Endometrial microvascular endothelial cells (primary cell): Measurements from ENCODE around the gene AKT1. TPM values are rescaled to one million over a fixed set of nuclear protein-coding genes. Genes with fewer than 3 reads are reported as not detected.

Experiments used
- in situ Hi-C: cut with HindIII; loops from 2 replicates; pipeline ENCODE4 v1.10.0; 2017; ENCODE audit warnings: low sequenced_read_pairs, low pct_unique_long_range_greater_than_20kb; ENCODE audit errors: inconsistent ontology term
- total RNA-seq: library from RNA; depleted of rRNA; stranded (reverse); fragments of >200 nt; gene quantifications from one replicate; pipeline ENCODE4 v1.2.3, GENCODE V29; 2015; ENCODE audit errors: inconsistent ontology term

The AKT1 gene
- total RNA-seq, 1 donor from 2014 or later = 181 TPM

DNA sequence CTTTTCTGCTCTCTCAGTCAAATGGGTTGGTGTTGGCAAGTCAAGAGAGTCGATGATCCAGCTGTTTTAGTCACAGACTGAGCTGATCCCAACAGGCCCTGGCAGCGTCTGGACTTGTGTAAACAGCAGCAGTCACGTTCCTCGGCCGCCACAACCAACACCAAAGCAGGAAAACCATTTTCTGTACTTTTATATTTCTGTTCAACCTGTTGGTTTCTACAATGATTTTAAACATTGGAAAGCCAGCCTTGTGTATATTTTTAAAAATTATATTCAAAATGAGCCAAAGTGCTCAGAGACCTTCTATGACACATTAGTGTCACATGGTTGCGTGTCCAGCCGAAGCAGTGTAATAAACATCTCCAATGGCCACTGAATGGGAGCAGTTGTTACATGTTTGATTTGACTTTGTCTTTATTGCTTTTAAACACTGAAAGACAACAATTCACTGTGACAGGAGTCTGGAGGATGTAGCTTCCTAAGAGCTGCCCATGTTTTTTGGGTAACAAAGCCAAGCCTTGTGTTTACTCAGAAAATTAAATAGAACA, 48.5 kb downstream of the AKT1 start:
- in situ Hi-C loops = no loop called here

DNA sequence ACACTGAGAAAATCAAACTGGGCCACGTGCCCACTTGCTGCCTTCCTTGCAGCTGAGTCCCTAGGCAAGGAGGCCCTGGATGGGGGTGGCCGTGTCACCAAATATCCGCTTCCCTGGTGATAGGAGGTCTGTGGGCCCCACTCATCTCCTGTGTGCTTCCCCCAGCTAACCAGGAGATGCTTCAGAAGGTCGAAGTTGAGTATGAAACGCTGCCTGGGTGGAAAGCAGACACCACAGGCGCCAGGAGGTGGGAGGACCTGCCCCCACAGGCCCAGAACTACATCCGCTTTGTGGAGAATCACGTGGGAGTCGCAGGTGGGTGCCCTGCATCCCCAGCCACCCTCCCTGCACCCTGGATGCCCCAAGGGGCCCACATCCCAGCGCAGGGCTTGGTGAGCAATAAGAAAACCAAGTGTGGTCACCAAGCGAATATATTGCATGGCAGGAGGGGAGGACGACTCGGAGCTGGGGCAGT, 49.4 kb downstream of the AKT1 start:
- in situ Hi-C loops = no loop called here

DNA sequence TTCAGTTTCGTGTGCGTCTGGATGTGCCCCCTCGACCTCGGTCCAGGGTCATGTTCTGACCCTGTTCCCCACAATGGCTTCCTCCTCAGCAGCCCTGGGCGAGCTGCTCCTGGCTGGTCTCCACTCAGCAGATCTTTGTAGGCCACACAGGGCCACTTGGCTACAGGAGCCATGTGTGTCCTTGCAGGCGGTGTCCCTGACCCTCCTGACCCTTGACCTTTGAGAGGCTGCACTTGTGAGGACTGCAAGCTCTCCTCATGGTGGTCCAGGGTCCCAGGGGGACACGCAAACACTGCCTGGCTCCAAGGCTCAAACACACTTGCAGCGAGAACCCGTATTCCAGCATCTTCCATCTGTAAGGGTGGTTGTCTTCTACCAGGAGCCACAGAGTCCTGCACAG, 50.1 kb downstream of the AKT1 start:
- in situ Hi-C loops = no loop called here

DNA sequence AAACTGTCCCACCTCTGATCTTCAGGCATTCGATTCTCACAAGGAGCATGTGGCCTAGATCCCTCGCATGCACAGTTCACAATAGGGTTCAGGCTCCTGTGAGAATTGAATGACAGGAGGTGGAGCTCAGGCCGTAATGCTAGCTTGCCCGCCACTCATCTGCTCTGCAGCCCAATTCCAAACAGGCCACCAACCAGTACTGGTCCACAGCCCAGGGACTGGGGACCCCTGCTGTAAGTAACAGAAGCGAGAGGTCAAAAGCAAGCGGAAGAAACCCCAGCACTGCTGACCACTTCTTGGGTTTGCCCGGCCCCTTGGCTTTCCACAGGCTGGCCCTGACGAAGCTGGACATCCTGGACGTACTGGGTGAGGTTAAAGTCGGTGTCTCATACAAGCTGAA, 51.1 kb downstream of the AKT1 start:
- in situ Hi-C loops = no loop called here

DNA sequence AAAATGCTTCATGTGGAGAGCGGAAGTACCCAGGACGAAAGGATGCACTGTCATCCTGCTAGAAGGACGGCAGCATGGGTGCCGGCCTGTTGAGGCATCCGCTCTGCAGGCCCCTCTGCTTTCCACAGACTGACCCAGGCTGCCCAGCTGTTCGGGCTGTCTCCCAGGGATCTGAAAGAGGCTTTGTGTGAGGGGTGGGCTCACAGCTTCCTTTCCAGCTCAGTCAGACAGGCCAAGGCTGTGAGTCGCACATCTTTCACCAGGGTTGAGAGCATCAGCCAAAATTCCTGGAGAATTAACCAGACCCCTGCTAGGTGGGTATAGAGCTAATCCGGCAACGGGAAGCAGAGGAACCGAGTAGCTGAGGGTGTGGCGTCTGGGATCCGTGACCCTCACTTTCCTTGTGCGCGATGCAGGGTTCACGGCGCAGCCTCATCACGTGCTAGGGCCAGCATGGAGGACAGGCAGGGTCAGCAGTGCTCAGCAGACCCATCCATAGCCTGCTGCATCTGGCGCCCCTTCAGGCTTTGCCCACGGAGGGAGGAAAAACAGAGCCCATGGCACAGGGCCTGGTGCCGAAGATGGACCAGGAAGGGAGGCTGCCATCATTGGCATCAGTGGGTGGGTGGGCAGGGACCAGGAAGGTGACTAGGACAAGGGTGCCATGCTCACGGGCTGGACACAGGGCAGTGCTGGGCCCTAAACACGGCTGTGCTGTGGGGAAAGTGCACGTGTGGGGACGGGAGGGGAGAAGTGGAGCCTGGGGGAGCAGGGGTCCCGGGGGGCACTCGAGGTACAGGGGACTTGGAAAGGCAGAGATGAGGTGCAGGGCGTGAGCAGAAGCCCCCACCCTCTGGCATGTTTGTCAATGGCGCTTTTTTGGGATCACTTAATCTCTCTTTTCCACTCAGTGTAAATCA, 51.8 kb downstream of the AKT1 start:
- in situ Hi-C loops = no loop called here

DNA sequence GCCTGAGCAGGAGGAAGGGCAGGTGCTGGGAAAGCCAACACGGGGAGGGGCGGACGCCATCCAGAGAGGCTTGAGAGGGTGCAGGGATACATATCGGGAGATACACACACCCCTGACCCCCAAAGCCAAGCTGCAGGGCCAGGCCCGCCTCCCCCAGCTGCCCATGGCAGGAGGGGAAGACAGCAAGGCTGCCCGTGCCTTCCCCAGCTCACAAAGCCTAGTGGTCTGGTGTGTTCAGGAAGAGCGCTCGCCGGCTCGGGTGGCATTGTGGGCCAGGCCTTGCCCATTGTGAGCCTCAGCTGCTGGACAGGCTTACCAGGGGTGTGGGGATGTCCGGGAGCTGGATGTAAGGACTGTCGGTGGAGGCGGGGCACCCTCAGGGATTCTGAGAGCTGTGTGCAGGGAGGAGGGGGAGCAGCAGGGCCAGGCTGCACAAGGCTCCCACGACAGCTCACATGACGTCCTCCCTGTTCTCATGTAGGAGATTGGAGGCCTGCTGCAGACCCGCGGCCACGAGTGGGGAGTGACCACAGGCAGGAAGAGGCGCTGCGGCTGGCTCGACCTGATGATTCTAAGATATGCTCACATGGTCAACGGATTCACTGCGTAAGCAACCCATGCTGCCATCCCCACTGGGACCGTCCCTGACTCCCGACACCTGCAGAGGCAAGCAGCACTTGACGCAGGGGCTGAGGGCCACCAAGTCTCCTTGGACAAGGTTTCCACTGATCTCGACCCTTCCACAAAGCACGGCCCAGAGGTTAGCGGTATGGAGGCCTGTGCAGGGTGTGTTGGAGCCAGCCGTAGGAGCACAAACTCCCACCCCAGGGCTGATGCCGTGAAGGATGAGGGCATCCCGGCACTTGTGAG, 52.7 kb downstream of the AKT1 start:
- in situ Hi-C loops = no loop called here

DNA sequence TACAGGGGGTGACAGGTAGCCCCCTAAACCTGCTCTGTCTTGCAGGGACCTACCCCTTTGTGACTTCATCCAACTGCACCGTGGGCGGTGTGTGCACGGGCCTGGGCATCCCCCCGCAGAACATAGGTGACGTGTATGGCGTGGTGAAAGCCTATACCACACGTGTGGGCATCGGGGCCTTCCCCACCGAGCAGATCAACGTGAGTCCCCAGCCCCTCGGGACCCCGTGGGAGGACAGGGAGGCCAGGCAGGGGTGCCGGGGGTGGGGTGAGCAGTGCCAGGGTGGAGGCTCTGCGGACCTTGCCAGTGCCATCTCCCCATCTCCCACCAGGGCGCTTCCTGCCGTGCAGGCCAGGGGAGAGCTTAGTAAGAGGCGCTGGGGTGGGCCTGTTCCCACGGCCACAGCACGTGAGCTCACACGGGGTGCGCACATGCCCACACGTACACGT, 53.7 kb downstream of the AKT1 start:
- in situ Hi-C loops = no loop called here

DNA sequence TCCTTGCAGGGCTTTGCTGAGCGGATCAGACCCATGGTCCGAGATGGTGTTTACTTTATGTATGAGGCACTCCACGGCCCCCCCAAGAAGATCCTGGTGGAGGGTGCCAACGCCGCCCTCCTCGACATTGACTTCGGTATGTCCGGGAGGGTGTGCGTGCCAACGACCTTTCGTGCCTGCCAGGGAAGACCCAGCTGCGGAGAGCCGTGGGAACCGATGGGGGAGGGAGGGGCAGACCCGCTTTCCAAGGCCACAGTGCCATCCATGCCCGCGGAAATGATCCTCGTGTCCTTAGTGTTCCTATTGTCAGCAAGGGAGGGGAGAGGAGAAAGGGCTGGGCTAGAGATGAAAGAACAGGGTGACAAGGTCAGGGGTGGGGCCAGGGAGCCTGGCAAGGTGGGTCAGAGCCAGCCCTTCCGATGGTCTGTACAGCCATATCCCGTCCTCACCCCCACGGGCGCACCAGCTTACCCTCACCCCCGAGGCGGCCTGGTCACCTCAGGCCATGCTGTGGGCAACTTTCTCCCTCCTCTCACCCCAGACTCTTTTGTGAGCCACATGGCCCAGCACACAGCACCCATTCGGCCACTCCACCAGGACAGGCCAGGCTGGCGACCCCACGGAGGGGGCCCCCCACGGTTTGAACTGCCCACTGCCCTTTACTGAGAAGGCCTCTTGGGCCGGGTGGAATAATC, 54.3 kb downstream of the AKT1 start:
- in situ Hi-C loops = no loop called here

DNA sequence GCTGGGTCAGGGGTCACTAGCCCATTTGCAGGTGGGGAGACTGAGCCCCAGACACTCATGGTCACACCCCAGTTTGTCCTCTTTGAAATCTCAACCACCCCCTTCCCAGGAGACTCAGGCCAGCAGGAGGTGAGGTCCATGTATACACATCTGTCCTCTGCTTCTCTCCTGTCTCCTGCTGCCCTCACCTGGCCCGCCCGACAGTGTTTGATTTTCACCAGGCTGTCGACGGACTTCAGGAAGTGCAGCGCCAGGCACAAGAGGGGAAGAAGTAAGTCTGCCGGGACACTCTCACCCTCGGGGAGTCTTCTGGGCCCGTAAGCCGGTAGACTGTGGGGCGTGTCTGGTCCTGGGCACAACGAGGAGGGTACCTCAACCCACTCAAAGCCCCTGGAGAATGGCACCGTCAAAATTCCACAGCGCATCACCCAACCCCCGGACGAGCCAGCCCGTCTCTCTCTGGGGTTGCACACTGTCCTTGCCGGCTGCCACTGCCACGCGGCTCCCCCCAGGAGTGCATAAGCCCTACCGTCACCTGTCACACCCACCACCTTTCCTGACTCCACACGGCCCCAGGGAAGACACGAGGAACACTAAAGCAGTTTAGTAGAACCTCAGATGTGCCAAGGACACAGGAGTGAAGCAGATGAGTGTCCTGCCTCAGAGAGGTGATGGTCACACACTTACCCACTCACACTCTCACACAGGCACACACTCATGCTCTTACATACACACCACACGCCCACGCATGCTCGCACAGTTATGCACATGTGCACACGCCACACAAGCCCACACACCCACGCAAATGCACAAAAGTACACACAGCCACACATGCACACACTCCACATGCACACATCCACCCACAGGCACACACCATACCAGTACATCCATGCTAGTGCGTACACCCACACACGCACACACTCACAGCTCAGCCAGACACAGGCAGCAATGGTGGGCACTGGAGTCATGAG, 55.7 kb downstream of the AKT1 start:
- in situ Hi-C loops = no loop called here

DNA sequence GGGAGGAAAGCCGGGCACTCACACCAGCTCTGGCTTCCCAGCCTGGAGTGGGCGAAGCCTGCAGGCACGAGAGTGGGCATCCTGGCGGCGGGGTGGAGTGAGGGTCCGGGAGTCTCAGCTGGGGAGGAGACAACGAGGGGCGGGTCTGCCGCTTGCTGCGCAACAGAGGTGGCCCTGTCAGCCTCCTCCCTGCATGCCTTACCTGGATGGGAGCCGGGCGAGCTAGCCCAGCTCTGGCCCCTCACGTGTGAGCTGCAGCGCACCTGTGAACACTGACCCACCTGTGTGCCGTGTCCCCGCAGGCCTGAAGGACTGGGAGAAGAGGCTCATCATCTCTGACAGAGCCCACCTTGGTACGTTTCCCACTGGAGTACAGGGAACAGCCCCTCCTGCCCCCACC, 56.5 kb downstream of the AKT1 start:
- in situ Hi-C loops = no loop called here

DNA sequence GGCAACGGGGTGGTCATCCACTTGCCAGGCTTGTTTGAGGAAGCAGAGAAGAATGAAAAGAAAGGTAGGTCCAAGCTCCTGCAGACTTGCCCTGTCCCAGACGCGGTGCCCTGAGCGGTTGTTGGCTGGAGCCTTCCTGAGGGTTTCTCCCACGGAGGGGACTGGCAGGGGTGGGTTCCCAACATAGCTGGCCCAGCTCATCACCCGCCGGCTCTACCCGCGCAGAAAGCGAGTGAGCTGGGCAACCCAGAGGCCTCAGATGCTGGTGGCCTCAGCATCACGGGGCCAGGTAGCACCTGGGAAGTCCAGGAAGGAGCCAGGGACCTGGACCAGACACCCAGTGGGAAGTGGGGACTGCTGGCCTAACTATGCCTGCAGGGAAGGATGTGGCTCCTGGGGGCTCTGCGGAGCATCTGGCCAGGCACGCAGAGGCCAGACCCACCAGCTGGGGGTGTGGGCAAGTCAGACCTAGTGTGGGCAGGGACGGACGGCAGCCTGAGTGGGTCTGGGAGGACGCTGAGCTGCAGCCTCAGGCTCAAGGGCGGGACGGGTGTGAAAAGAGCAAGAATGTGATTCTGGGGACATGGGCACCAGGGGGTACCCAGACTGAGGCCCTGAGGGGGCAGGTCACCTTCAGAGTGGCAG, 57.1 kb downstream of the AKT1 start:
- in situ Hi-C loops = no loop called here

DNA sequence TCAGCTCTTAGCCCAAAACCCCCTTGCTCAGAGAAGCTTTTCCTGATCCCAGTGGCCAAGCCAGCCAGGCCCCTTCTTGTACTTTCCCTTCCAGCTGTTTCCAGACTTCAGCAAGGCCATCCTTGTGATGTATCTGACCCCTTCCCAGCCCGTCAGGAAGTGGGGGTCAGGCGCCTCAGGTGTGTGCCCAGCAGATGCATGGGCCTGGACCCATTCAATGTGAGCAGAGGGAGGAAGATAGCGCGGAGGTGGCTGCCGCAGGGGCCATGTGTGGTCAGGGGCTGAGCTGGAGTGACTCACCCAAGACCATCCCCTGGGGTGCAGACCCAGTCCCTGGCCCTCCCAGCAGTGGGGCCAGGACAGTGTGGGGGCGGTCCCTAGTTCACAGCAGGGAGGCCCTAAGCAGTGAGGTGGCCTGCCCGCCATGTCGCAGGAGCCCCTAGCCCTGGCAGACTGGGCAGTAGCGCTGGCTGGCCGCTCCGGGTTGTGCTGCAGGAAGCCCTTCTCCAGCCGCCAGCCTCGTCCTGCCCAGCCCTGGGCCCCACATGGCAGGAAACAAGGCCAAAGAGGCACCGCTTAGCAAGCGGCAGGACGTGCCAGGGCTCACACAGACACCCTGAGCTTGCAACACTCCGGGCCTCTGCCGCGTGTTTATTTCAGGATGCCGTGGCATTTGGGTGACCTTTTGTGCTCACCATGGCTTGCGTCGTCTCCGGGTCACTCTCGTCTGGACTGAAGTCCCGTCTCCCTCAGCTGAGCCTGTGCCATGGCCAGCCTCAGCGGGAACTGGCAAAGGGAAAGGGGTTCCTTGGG, 59.5 kb downstream of the AKT1 start:
- in situ Hi-C loops = no loop called here

DNA sequence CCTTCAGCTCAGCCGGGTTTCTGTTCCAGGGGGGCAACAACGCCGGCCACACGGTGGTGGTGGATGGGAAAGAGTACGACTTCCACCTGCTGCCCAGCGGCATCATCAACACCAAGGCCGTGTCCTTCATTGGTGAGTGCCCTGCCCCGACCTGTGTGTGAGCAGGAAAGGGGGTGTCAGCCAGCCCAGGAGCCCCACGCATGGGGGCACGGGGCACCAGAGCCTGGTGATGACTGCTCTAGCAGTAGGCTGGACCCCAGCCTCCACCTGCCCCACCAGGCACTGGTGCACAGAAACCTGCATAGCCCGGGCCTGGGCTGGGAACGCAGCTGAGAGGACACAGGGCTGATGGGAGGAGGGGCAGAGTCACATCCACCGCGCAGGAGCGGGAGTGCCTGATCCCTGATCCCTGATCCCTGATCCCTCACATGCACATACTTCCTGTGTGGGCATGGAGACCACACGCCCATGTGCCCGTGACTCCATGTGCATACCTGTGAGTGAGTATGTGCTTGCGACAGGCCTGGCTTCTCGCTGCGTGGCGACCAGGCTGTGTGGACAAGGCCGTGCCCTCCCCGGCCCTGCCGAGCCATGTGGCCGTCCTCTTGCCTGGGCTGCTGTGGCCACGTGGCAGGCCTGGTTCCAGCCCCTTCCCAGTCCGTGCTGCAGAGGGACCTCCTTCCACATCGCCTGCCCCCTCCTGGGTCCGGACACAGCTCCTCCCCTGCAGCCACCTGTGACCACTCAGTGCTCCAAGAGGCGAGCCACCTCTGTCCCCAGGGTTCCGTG, 60.4 kb downstream of the AKT1 start:
- in situ Hi-C loops = no loop called here

DNA sequence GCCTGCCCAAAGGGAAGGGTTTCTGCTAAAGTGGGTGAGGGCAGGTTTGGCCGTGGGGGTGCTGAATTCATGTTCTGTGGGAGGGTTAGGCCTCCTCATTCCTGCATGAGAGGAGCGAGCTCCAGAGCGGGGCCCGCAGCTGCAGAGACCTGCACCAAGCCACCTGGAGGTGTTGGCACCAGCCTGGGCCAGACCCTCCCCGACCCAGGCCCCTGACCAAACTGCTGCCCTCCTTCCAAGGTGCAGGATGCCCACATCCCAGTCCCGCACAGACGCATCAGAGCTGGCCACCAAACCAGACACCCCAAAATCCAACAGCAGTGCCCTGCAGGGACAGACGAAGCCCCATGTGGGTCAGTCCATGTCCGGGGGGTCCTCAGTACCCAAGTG, 61.0 kb downstream of the AKT1 start:
- in situ Hi-C loops = no loop called here

DNA sequence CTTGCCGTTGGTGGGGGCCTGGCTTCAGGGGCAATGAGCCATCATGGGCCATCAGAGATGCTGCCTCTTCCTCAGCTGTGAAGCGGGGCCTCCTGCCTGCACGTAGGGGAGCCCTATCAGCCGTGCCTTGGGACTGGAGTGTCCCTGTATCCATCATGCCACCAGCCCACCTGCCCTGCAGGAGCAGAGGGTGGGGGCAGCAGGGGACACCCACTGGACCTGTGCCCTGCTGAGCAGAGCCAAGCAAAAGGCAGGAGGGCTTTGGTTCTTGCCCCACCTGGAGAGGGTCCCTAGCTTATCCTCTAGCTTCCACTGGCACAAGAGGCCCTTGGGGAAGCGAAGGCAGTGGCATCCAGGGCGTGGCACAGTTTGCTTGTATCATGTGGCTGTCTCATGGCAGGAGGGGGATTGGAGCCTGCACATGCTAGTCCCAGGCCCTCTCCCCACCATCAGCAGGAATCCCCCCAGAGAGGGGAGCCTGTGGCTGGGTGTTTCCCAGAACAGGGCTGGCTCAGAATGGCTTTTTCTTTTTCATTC, 61.4 kb downstream of the AKT1 start:
- in situ Hi-C loops = no loop called here
